ENCODE results near the gene CDH6.

The CDH6 gene

DNA sequence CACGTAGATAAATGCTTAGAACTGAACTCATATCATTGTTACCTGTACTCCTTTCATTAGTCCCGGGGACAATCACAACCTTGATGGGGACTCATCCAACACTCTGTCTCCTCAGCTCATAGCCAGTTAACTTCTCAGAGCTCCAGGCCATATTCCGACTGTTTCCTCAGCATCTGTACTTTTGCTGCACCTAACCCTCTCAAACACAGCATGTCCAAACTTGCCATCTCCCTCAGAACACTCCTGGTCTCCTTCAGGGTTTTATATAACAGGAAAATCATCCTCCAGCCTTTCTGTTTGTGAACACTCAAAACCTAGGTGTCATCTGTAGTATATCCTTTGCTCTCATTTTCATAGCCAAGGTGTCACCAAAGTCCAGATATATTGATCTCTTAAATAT lies 150.5 kb downstream of the CDH6 start:
- TF ChIP-seq CTCF (IDR thresholded peaks at IDR 0.05; ENCODE audit: control extremely low read depth, extremely low read depth, low read depth, missing control alignments): no peak
- DNase-seq (ENCODE audit: extremely low spot score): no peak
- ChIA-PET CTCF (no interaction called here), POLR2A (no interaction called here)

- CTCF ChIA-PET: interaction anchor here (1.0 kb wide), 1 partner anchor 9 kb away, joined by 3 read pairs; no protein-coding TSS in a partner anchor
- POLR2A ChIA-PET: no interaction called here
- no peak for TF ChIP-seq CTCF (IDR thresholded peaks at IDR 0.05; ENCODE audit: control extremely low read depth, extremely low read depth, low read depth, missing control alignments)
- no peak for DNase-seq (ENCODE audit: extremely low spot score)
Observed at GRCh38 chr5:31346896-31347551, 153.5 kb downstream of the CDH6 start.

GRCh38 chr5:31347552-31347905 lies 154.0 kb downstream of the CDH6 start:
- POLR2A ChIA-PET: no interaction called here
- no peak for DNase-seq (ENCODE audit: extremely low spot score)

GRCh38 chr5:31350395-31350794 lies 156.9 kb downstream of the CDH6 start:
- no peak for DNase-seq (ENCODE audit: extremely low spot score)
- no peak for TF ChIP-seq CTCF (IDR thresholded peaks at IDR 0.05; ENCODE audit: control extremely low read depth, extremely low read depth, low read depth, missing control alignments)
- ChIA-PET POLR2A (no interaction called here), CTCF (no interaction called here)

More at GRCh38 chr5:31347552-31347905, 154.0 kb downstream of the CDH6 start:
- CTCF ChIA-PET: interaction anchor here (0.7 kb wide), 1 partner anchor 13 kb away, joined by 3 read pairs; no protein-coding TSS in a partner anchor
- no peak for TF ChIP-seq CTCF (IDR thresholded peaks at IDR 0.05; ENCODE audit: control extremely low read depth, extremely low read depth, low read depth, missing control alignments)

DNA sequence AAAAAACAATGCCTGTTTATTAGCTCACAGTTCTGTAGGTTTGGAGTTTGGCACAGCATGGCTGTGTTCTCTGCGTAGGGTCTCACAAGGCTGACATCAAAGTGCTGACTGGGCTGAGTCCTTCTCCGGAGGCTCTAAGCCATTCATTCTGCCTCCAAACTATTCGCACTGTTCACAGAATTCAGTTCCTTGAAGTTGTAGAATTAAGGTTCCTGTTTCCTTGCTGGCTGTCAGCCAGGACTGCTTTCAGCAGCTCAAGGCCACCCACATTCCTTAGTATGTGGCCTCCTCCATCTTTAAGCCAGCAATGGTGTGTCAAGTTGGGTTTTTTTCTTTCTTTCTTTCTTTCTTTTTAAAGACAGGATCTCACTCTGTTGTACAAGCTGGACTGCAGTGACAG lies 161.9 kb downstream of the CDH6 start:
- POLR2A ChIA-PET: no interaction called here
- CTCF ChIA-PET: interaction anchor here (1.1 kb wide), 1 partner anchor 9 kb away, joined by 3 read pairs; no protein-coding TSS in a partner anchor
- DNase-seq (ENCODE audit: extremely low spot score): no peak

GRCh38 chr5:31357038-31357437 lies 163.6 kb downstream of the CDH6 start:
- no peak for TF ChIP-seq CTCF (IDR thresholded peaks at IDR 0.05; ENCODE audit: control extremely low read depth, extremely low read depth, low read depth, missing control alignments)
- no peak for DNase-seq (ENCODE audit: extremely low spot score)
- ChIA-PET POLR2A (no interaction called here), CTCF (no interaction called here)

More for the DNA sequence above, 161.9 kb downstream of the CDH6 start:
- TF ChIP-seq CTCF (IDR thresholded peaks at IDR 0.05; ENCODE audit: control extremely low read depth, extremely low read depth, low read depth, missing control alignments): no peak

Measured in GM10248 (cell line).